IMR-90 (cell line): Measurements from ENCODE around the gene SPDYC. TPM values are rescaled to one million over a fixed set of nuclear protein-coding genes. Genes with fewer than 3 reads are reported as not detected.
A peak's percentile ranks its signal among the peaks of the same experiment; 100 is the strongest.

Experiments used
- ATAC-seq: fragments of 200-7000 bp; cut with Tn5 transposase; 2 replicates; pipeline ENCODE4 v1.9.1; 2020; ENCODE audit warnings: low read depth, mild to moderate bottlenecking, moderate library complexity
- BruUV-seq: library from RNA; stranded (reverse); fragments of 400-500 nt; replicated peaks from 2 replicates; lab custom pipeline; 2021; lab: Mats Ljungman, UMichigan
- CTCF ChIA-PET: fragments of 300-600 bp; formaldehyde crosslinking; extraction: SDS; loops from one replicate; lab custom pipeline; 2021; ENCODE audit warnings: antibody characterized with exemption; lab: Yijun Ruan, JAX
- POLR2A ChIA-PET: fragments of 300-600 bp; sonication (Branson Sonifier 250); formaldehyde crosslinking; loops from one replicate; lab custom pipeline; 2022; ENCODE audit warnings: antibody characterized with exemption; ENCODE audit not compliant: unreplicated experiment; lab: Charles Lee
- DNase-seq: peaks from one replicate; pipeline ENCODE4 v3.0.0; 2013
- H2AFZ ChIP-seq: replicated peaks from 2 replicates; pipeline ENCODE3; 2013; ENCODE audit warnings: low read length, mild to moderate bottlenecking; ENCODE audit not compliant: poor library complexity
- H2AK5ac ChIP-seq: 2 replicates; pipeline ENCODE4 v1.6.1; 2013; ENCODE audit warnings: low read depth, low read length, inconsistent platforms
- H2AK9ac ChIP-seq: replicated peaks from 2 replicates; pipeline ENCODE3; 2013; ENCODE audit warnings: mild to moderate bottlenecking, low read depth, low read length, moderate library complexity; ENCODE audit not compliant: poor library complexity
- H2BK120ac ChIP-seq: 2 replicates; pipeline ENCODE4 v1.6.1; 2013; ENCODE audit warnings: low read depth, low read length, inconsistent platforms
- H2BK15ac ChIP-seq: 3 replicates; pipeline ENCODE4 v1.6.1; 2013; ENCODE audit warnings: low read depth, low read length, inconsistent platforms
- H2BK20ac ChIP-seq: 2 replicates; pipeline ENCODE4 v1.6.1; 2013; ENCODE audit warnings: low read depth, mild to moderate bottlenecking, inconsistent platforms, low read length, moderate library complexity
- H2BK5ac ChIP-seq: 2 replicates; pipeline ENCODE4 v1.6.1; 2013; ENCODE audit warnings: mild to moderate bottlenecking, low read depth, low read length, inconsistent platforms; ENCODE audit not compliant: poor library complexity, severe bottlenecking
- H3K14ac ChIP-seq: replicated peaks from 2 replicates; pipeline ENCODE4 v1.6.1; 2013; ENCODE audit warnings: low read depth, low read length, inconsistent platforms
- H3K18ac ChIP-seq: 2 replicates; pipeline ENCODE4 v1.6.1; 2013; ENCODE audit warnings: low read depth, low read length, control low read depth
- H3K23ac ChIP-seq: 2 replicates; pipeline ENCODE4 v1.6.1; 2013; ENCODE audit warnings: low read depth, low read length, inconsistent platforms
- H3K27ac ChIP-seq: 2 replicates; pipeline ENCODE4 v1.5.1; 2013; ENCODE audit warnings: mild to moderate bottlenecking, control low read depth, low read length; ENCODE audit not compliant: insufficient read depth
- H3K27me3 ChIP-seq: 2 replicates; pipeline ENCODE4 v1.6.1; 2013; ENCODE audit warnings: low read length; ENCODE audit not compliant: control insufficient read depth, insufficient read depth
- H3K36me3 ChIP-seq: 2 replicates; pipeline ENCODE4 v1.6.1; 2013; ENCODE audit warnings: low read length, mixed read lengths; ENCODE audit not compliant: control insufficient read depth, insufficient read depth
- H3K4ac ChIP-seq: 2 replicates; pipeline ENCODE4 v1.6.1; 2013; ENCODE audit warnings: low read depth, low read length, inconsistent platforms
- H3K4me1 ChIP-seq: 2 replicates; pipeline ENCODE4 v1.6.1; 2013; ENCODE audit warnings: low read length, mixed read lengths; ENCODE audit not compliant: control insufficient read depth, insufficient read depth
- H3K4me2 ChIP-seq: 2 replicates; pipeline ENCODE4 v1.6.1; 2013; ENCODE audit warnings: low read depth, mild to moderate bottlenecking, control low read depth, low read length, moderate library complexity
- H3K4me3 ChIP-seq: 2 replicates; pipeline ENCODE4 v1.5.1; 2013; ENCODE audit warnings: low read depth, mild to moderate bottlenecking, control low read depth, low read length, moderate library complexity; ENCODE audit not compliant: insufficient read depth
- H3K56ac ChIP-seq: 2 replicates; pipeline ENCODE4 v1.6.1; 2013; ENCODE audit warnings: low read length, inconsistent platforms; ENCODE audit not compliant: insufficient read depth; ENCODE audit errors: extremely low read depth
- H3K79me1 ChIP-seq, 2 experiments: 2 replicates each; pipeline ENCODE4 v1.6.1; 2013; ENCODE audit warnings: low read length in 2 of 2, inconsistent platforms in 1 of 2, low read depth in 1 of 2
- H3K9ac ChIP-seq: 2 replicates; pipeline ENCODE4 v1.6.1; 2013; ENCODE audit warnings: low read depth, low read length, control low read depth
- H3K9me1 ChIP-seq: 2 replicates; pipeline ENCODE4 v1.6.1; 2013; ENCODE audit warnings: low read length, inconsistent platforms; ENCODE audit not compliant: insufficient read depth
- H3K9me3 ChIP-seq: 2 replicates; pipeline ENCODE4 v1.6.1; 2013; ENCODE audit warnings: low read length; ENCODE audit not compliant: control insufficient read depth, insufficient read depth
- H4K20me1 ChIP-seq: 2 replicates; pipeline ENCODE4 v1.6.1; 2013; ENCODE audit warnings: low read length, inconsistent platforms; ENCODE audit not compliant: insufficient read depth
- H4K5ac ChIP-seq: 2 replicates; pipeline ENCODE4 v1.6.1; 2013; ENCODE audit warnings: mild to moderate bottlenecking, low read depth, low read length, control low read depth
- H4K8ac ChIP-seq, 2 experiments: 2 replicates each; pipeline ENCODE4 v1.6.1; 2013; ENCODE audit warnings: low read depth in 2 of 2, low read length in 2 of 2, control low read depth in 1 of 2, inconsistent platforms in 1 of 2
- H4K91ac ChIP-seq: 2 replicates; pipeline ENCODE4 v1.6.1; 2013; ENCODE audit warnings: low read depth, low read length, inconsistent platforms; ENCODE audit not compliant: insufficient read depth
- CHD1 ChIP-seq: IDR thresholded peaks from 2 replicates; pipeline ENCODE4 v1.6.1; 2012; ENCODE audit warnings: low read depth, low read length, improper control_type of control experiment
- FOS ChIP-seq: fragments of 150-350 bp; IDR thresholded peaks from 2 replicates; pipeline ENCODE4 v1.6.1; 2016; ENCODE audit warnings: low read depth, low read length
- WGBS, 2 experiments: methylation state at CpG; one replicate each; pipeline versions ENCODE4 v1.1.5 to v1.1.7; 2013; ENCODE audit warnings: missing lambda C conversion rate in 2 of 2; ENCODE audit not compliant: insufficient read length in 1 of 2; ENCODE audit errors: extremely low coverage in 2 of 2; 5-methylcytosine and 5-hydroxymethylcytosine counted together
- dilution Hi-C: fragments of 300-500 bp; cut with HindIII; formaldehyde crosslinking; loops from one replicate; pipeline ENCODE4 v1.14.3; 2018; ENCODE audit warnings: low sequenced_read_pairs; ENCODE audit not compliant: unreplicated experiment
- in situ Hi-C: fragments of 300-500 bp; cut with MboI; formaldehyde crosslinking; loops from 3 replicates; pipeline ENCODE4 v1.14.3; 2019; ENCODE audit warnings: low sequenced_read_pairs, inconsistent platforms, mixed read lengths
- intact Hi-C: fragments of 100-400 bp; cut with micrococcal nuclease; formaldehyde crosslinking; loops from 2 replicates; pipeline ENCODE4 v1.10.0; 2022
- polyA plus RNA-seq, 3 experiments: library from polyadenylated mRNA; depleted of rRNA; stranded (reverse); fragments of >200 nt; gene quantifications; 2 replicates each; pipeline ENCODE4 v1.2.3, GENCODE V29; 2012; ENCODE audit warnings: low replicate concordance in 1 of 3
- total RNA-seq: library from RNA; depleted of rRNA; stranded (reverse); fragments of >200 nt; gene quantifications from 2 replicates; pipeline ENCODE4 v1.2.3, GENCODE V29; 2012

SPDYC gene
- total and polyA plus RNA-seq, 2 of the 4 experiments (the other 2 are of a cell fraction): not detected

- no peak overlapping the region for H2AFZ ChIP-seq
- CTCF ChIA-PET: no interaction called here
Observed at GRCh38 chr11:65217441-65218423, 47.7 kb downstream of the SPDYC start.

More at GRCh38 chr11:65217441-65218423, 47.7 kb downstream of the SPDYC start:
- Histone ChIP-seq H4K8ac (no peak overlapping the region), H3K4me3 (no peak overlapping the region), H2BK15ac (no peak overlapping the region), H2AK9ac (peak overlapping the region; percentile 42), H2AK5ac (no peak overlapping the region), H3K4me2 (no peak overlapping the region), H3K23ac (no peak overlapping the region), H3K4ac (no peak overlapping the region), H3K79me1 (peaks cover 0 to 4% of the 10 kb centered on the region in 2 experiments; a peak in 1 of 4 replicates), H3K27ac (no peak overlapping the region), H3K18ac (no peak overlapping the region), H3K36me3 (no peaks in the 10 kb centered on the region), H3K9ac (no peak overlapping the region), H2BK120ac (no peak overlapping the region), H3K9me3 (no peaks in the 10 kb centered on the region), H4K20me1 (no peaks in the 10 kb centered on the region), H3K4me1 (peaks cover 5% of the 10 kb centered on the region), H3K9me1 (0 out of 2 replicates have a peak, but pooled peaks cover 6% of the 10 kb centered on the region), H2BK20ac (no peak overlapping the region), H3K56ac (no peak overlapping the region), H3K27me3 (no peaks in the 10 kb centered on the region), H4K91ac (no peak overlapping the region), H2BK5ac (no peak overlapping the region), H4K5ac (no peak overlapping the region), H3K14ac (no peak overlapping the region)
- in situ Hi-C loops: no loop called here
- no peak for TF ChIP-seq CHD1
- TF ChIP-seq FOS: no peak
- dilution Hi-C loops: no loop called here
- no TSS peak for BruUV-seq
- POLR2A ChIA-PET: no interaction called here
- WGBS, 2 experiments: 100% methylated on average over 3 of the region's 19 CpGs; no CpG with 5 or more reads in 1 of the 2 experiments
- intact Hi-C loops: no loop called here
- DNase-seq (no peak), ATAC-seq (no peak)
